Spleen (tissue), 11 donors: ENCODE measurements around the gene NRXN2. TPM values are rescaled to one million over a fixed set of nuclear protein-coding genes. Genes with fewer than 3 reads are reported as not detected.

Experiments
- DNase-seq: peaks from one replicate; pipeline ENCODE4 v3.0.0-alpha.2; 2020
- H3K27ac ChIP-seq, 8 donors: fragments of 200-600 bp; sonication (generic) in 7 of 8; 1 replicate in 4 of 8; 2 replicates in 4 of 8; pipeline versions ENCODE4 v1.5.0 to v1.8.0; 2016 to 2021; ENCODE audit warnings: inconsistent platforms in 4 of 8, mild to moderate bottlenecking in 4 of 8, moderate library complexity in 1 of 8
- H3K27me3 ChIP-seq, 7 donors: fragments of 200-600 bp; sonication (generic) in 6 of 7; replicated peaks in 1 of 7; 1 replicate in 4 of 7; 2 replicates in 3 of 7; pipeline versions ENCODE4 v1.5.0 to v1.8.0; 2016 to 2021; ENCODE audit warnings: inconsistent platforms in 3 of 7, mild to moderate bottlenecking in 1 of 7
- H3K36me3 ChIP-seq, 6 donors: fragments of 200-600 bp; sonication (generic) in 5 of 6; 1 replicate in 4 of 6; 2 replicates in 2 of 6; pipeline versions ENCODE4 v1.5.0 to v1.8.0; 2016 to 2021; ENCODE audit warnings: inconsistent platforms in 2 of 6
- H3K4me1 ChIP-seq, 6 donors: fragments of 200-600 bp; sonication (generic) in 5 of 6; 1 replicate in 3 of 6; 2 replicates in 3 of 6; pipeline versions ENCODE4 v1.5.0 to v1.8.0; 2016 to 2021; ENCODE audit warnings: inconsistent platforms in 3 of 6
- H3K4me3 ChIP-seq, 8 donors: fragments of 200-600 bp; sonication (generic) in 7 of 8; 1 replicate in 4 of 8; 2 replicates in 4 of 8; pipeline versions ENCODE4 v1.5.0 to v1.8.0; 2016 to 2021; ENCODE audit warnings: inconsistent platforms in 4 of 8, mild to moderate bottlenecking in 4 of 8, moderate library complexity in 2 of 8
- H3K9me3 ChIP-seq, 8 donors: fragments of 200-600 bp; sonication (generic) in 7 of 8; 1 replicate in 4 of 8; 2 replicates in 4 of 8; pipeline versions ENCODE4 v1.5.0 to v1.8.0; 2016 to 2021; ENCODE audit warnings: inconsistent platforms in 4 of 8
- CTCF ChIP-seq, 11 experiments: fragments of 200-600 bp in 7 of 11; fragments of 450-650 bp in 4 of 11; sonication (generic) in 4 of 11; IDR thresholded peaks in 8 of 11; conservative IDR thresholded peaks in 3 of 11; 1 replicate in 7 of 11; 2 replicates in 4 of 11; pipeline versions ENCODE4 v1.4.0 to v1.8.0; 2016 to 2021; ENCODE audit warnings: antibody characterized with exemption in 11 of 11, inconsistent platforms in 4 of 11, mild to moderate bottlenecking in 1 of 11
- POLR2A ChIP-seq, 3 donors: fragments of 450-650 bp; IDR thresholded peaks; one replicate each; pipeline ENCODE4 v1.5.1; 2017; ENCODE audit warnings: antibody characterized with exemption in 3 of 3, mild to moderate bottlenecking in 1 of 3
- POLR2AphosphoS5 ChIP-seq, 3 donors: sonication (generic); formaldehyde crosslinking; IDR thresholded peaks; one replicate each; pipeline ENCODE4 v1.5.1; 2017; ENCODE audit warnings: antibody characterized with exemption in 3 of 3
- WGBS, 5 donors: extraction: QIAGEN DNeasy Blood & Tissue Kit in 3 of 5; methylation state at CpG; one replicate each; pipeline versions ENCODE4 v1.1.5 to v1.1.7; 2013 to 2018; 5-methylcytosine and 5-hydroxymethylcytosine counted together
- intact Hi-C: fragments of 100-400 bp; cut with DNase I; formaldehyde crosslinking; loops from one replicate; pipeline ENCODE4 v1.15.0; 2023; ENCODE audit warnings: low total_unique reads
- polyA plus RNA-seq, 3 donors: library from polyadenylated mRNA; stranded (reverse); fragments of 200-250 nt; gene quantifications; one replicate each; pipeline ENCODE4 v1.2.1, GENCODE V29; 2013
- total RNA-seq, 7 donors: library from RNA; depleted of rRNA in 3 of 7; stranded (reverse); fragments of >200 nt in 3 of 7; fragmentation: NEBNext Ultra II Directional in 4 of 7; extraction: Animal tissue kit (Norgen Biotek cat#: 25700) in 4 of 7; gene quantifications; one replicate each; pipeline versions ENCODE4 v1.1.0 to v1.2.1, GENCODE V29; 2016 to 2021
- donor health status: healthy with polysubstance abuse.
- donor health status: DM: no; HTN: no; CAD: no; lungs with moderate emphysema.
- donor health status: DM: no; HTN: no; CAD: no.
- donor health status: Bipolar disorder and iron deficiency.
- donor health status: healthy.
- donor health status: DM: no; HTN: no; CAD: no.
- donor health status: DM: yes; HTN: yes; CAD: no.

NRXN2 gene
- total and polyA plus RNA-seq, 10 donors: 0.59 to 12.9 (median 3.0) TPM

- WGBS, 5 donors: 86 to 92% (median 88%) methylated on average over 16 to 36 of the region's 36 CpGs
- no peak for TF ChIP-seq POLR2AphosphoS5 (IDR thresholded peaks at IDR 0.05)
- no peak for TF ChIP-seq POLR2A (IDR thresholded peaks at IDR 0.05)
- TF ChIP-seq CTCF (IDR thresholded peaks at IDR 0.05 in 8 of 11, conservative IDR thresholded peaks at IDR 0.05 in 3 of 11): no peak
- peaks cover 0 to 26% (median 14%) of the 10 kb centered on the region in 8 donors for H3K9me3 ChIP-seq
- H3K36me3 ChIP-seq: no peaks in the 10 kb centered on the region
- no peak overlapping the region for H3K27ac ChIP-seq
- no peaks in the 10 kb centered on the region for H3K4me1 ChIP-seq
- intact Hi-C loops: no loop called here
- DNase-seq: peak; percentile 66
- no peak overlapping the region for H3K4me3 ChIP-seq
- H3K27me3 ChIP-seq: peaks cover 0 to 4% (median 0%) of the 10 kb centered on the region in 7 donors
Observed at GRCh38 chr11:64591257-64592233, 131.5 kb downstream of the NRXN2 start.

- Histone ChIP-seq H3K4me1 (no peaks in the 10 kb centered on the region), H3K27ac (no peak within 1 kb of the TSS), H3K36me3 (no peaks in the 10 kb centered on the region), H3K9me3 (peaks cover 0 to 26% (median 14%) of the 10 kb centered on the region in 8 donors), H3K27me3 (peaks cover 0 to 4% (median 0%) of the 10 kb centered on the region in 7 donors), H3K4me3 (no peak within 1 kb of the TSS)
- WGBS, 5 donors: 69 to 85% (median 74%) methylated on average over 13 to 14 of the region's 14 CpGs
- intact Hi-C loops: no loop called here
- peak; percentile 39 for DNase-seq
- no peak for TF ChIP-seq POLR2AphosphoS5 (IDR thresholded peaks at IDR 0.05)
- TF ChIP-seq CTCF (IDR thresholded peaks at IDR 0.05 in 8 of 11, conservative IDR thresholded peaks at IDR 0.05 in 3 of 11): no peak
- no peak for TF ChIP-seq POLR2A (IDR thresholded peaks at IDR 0.05)
Observed at GRCh38 chr11:64590763-64591221, 132.2 kb downstream of the NRXN2 start, which contains the start of gene SLC22A12. Gene SLC22A12 (plus strand): TSS chr11:64591220. CDS start chr11:64591557, 337 bp downstream.

GRCh38 chr11:64588701-64589100 is 134.3 kb downstream of the NRXN2 start:
- no peaks in the 10 kb centered on the region for H3K4me1 ChIP-seq
- TF ChIP-seq CTCF (IDR thresholded peaks at IDR 0.05 in 8 of 11, conservative IDR thresholded peaks at IDR 0.05 in 3 of 11) (no peak), POLR2AphosphoS5 (IDR thresholded peaks at IDR 0.05) (no peak), POLR2A (IDR thresholded peaks at IDR 0.05) (no peak)
- H3K27me3 ChIP-seq: peaks cover 0 to 4% (median 0%) of the 10 kb centered on the region in 7 donors
- intact Hi-C loops: no loop called here
- H3K9me3 ChIP-seq: peaks cover 0 to 26% (median 14%) of the 10 kb centered on the region in 8 donors
- H3K27ac ChIP-seq: no peak overlapping the region
- 86 to 98% (median 95%) methylated on average over 2 of the region's 2 CpGs for WGBS, 5 donors
- no peak for DNase-seq
- no peaks in the 10 kb centered on the region for H3K36me3 ChIP-seq
- H3K4me3 ChIP-seq: no peak overlapping the region

GRCh38 chr11:64586366-64586765 is 136.6 kb downstream of the NRXN2 start:
- no peak overlapping the region for H3K4me3 ChIP-seq
- no peaks in the 10 kb centered on the region for H3K36me3 ChIP-seq
- peaks cover 0 to 4% (median 0%) of the 10 kb centered on the region in 7 donors for H3K27me3 ChIP-seq
- intact Hi-C loops: no loop called here
- DNase-seq: no peak
- H3K27ac ChIP-seq: no peak overlapping the region
- H3K9me3 ChIP-seq: peaks cover 0 to 26% (median 14%) of the 10 kb centered on the region in 8 donors
- TF ChIP-seq CTCF (IDR thresholded peaks at IDR 0.05 in 8 of 11, conservative IDR thresholded peaks at IDR 0.05 in 3 of 11): no peak
- no peaks in the 10 kb centered on the region for H3K4me1 ChIP-seq
